B cell (primary cell): ENCODE data around the gene LZIC. TPM values are rescaled to one million over a fixed set of nuclear protein-coding genes. Genes with fewer than 3 reads are reported as not detected.

ENCODE experiments used
- ATAC-seq: fragments of 200-7000 bp; cut with Tn5 transposase; one replicate; pipeline ENCODE4 v1.10.0; 2021; ENCODE audit warnings: low read depth, mild to moderate bottlenecking, moderate number of reproducible peaks, moderate library complexity
- CTCF ChIA-PET: fragments of 350-600 bp; sonication (Branson Sonifier 250); formaldehyde crosslinking; loops from one replicate; lab custom pipeline; 2021; ENCODE audit warnings: antibody characterized with exemption, inconsistent platforms; lab: Charles Lee
- POLR2A ChIA-PET: fragments of 350-600 bp; sonication (Branson Sonifier 250); formaldehyde crosslinking; loops from one replicate; lab custom pipeline; 2021; ENCODE audit warnings: antibody characterized with exemption; lab: Charles Lee
- DNase-seq: peaks from one replicate; pipeline ENCODE4 v3.0.0; 2013
- H2AFZ ChIP-seq: 2 replicates; pipeline ENCODE4 v1.6.1; 2012; ENCODE audit warnings: mild to moderate bottlenecking, low read depth, low read length; ENCODE audit not compliant: insufficient read depth, poor library complexity, severe bottlenecking
- H3K27ac ChIP-seq, 2 donors: 1 replicate in 1 of 2; 2 replicates in 1 of 2; pipeline ENCODE4 v1.5.1; 2012 to 2013; ENCODE audit warnings: low read length in 2 of 2, mild to moderate bottlenecking in 2 of 2, moderate library complexity in 1 of 2
- H3K27me3 ChIP-seq, 4 experiments: fragments of 200-600 bp in 1 of 4; sonication (generic) in 1 of 4; replicated peaks in 1 of 4; 1 replicate in 2 of 4; 2 replicates in 2 of 4; pipeline versions ENCODE4 v1.6.1 to v1.7.0; 2013 to 2016; ENCODE audit warnings: low read length in 3 of 4, mild to moderate bottlenecking in 2 of 4, mixed read lengths in 1 of 4, moderate library complexity in 1 of 4; ENCODE audit not compliant: insufficient read depth in 4 of 4, control insufficient read depth in 3 of 4; ENCODE audit errors: control extremely low read depth in 1 of 4
- H3K36me3 ChIP-seq, 2 experiments: replicated peaks in 1 of 2; 1 replicate in 1 of 2; 2 replicates in 1 of 2; pipeline versions ENCODE4 v1.6.1 to v1.7.1; 2013; ENCODE audit warnings: low read length in 1 of 2; ENCODE audit not compliant: insufficient read depth in 2 of 2, control insufficient read depth in 1 of 2; ENCODE audit errors: control extremely low read depth in 1 of 2, extremely low read depth in 1 of 2
- H3K4me1 ChIP-seq, 2 donors: fragments of 200-600 bp in 1 of 2; sonication (generic) in 1 of 2; 1 replicate in 1 of 2; 2 replicates in 1 of 2; pipeline versions ENCODE4 v1.5.1 to v1.6.1; 2013 to 2017; ENCODE audit warnings: low read length in 2 of 2; ENCODE audit not compliant: control insufficient read depth in 2 of 2, insufficient read depth in 2 of 2
- H3K4me2 ChIP-seq: replicated peaks from 2 replicates; pipeline ENCODE3; 2012; ENCODE audit warnings: mild to moderate bottlenecking, low read depth, low read length; ENCODE audit not compliant: poor library complexity, severe bottlenecking
- H3K4me3 ChIP-seq, 5 experiments: fragments of 200-600 bp in 1 of 5; sonication (generic) in 1 of 5; 1 replicate in 3 of 5; 2 replicates in 2 of 5; pipeline versions ENCODE4 v1.5.1 to v1.7.0; 2011 to 2016; ENCODE audit warnings: low read length in 4 of 5, mild to moderate bottlenecking in 4 of 5, low read depth in 2 of 5, control low read depth in 1 of 5, moderate library complexity in 1 of 5; ENCODE audit not compliant: insufficient read depth in 1 of 5; ENCODE audit errors: control extremely low read depth in 1 of 5, extremely low read depth in 1 of 5
- H3K79me2 ChIP-seq: fragments of 200-600 bp; sonication (generic); one replicate; pipeline ENCODE4 v1.6.0; 2016; ENCODE audit warnings: low read length; ENCODE audit not compliant: control insufficient read depth, insufficient read depth
- H3K9ac ChIP-seq: fragments of 200-600 bp; sonication (generic); 2 replicates; pipeline ENCODE4 v1.6.1; 2017; ENCODE audit warnings: mild to moderate bottlenecking, low read length, moderate library complexity
- H3K9me3 ChIP-seq, 3 donors: one replicate each; pipeline versions ENCODE4 v1.6.1 to v1.7.1; 2013; ENCODE audit warnings: low read length in 2 of 3; ENCODE audit not compliant: control insufficient read depth in 2 of 3, insufficient read depth in 1 of 3; ENCODE audit errors: control extremely low read depth in 1 of 3
- H4K20me1 ChIP-seq: 2 replicates; pipeline ENCODE4 v1.6.0; 2012; ENCODE audit warnings: mild to moderate bottlenecking, low read length; ENCODE audit not compliant: insufficient read depth, control insufficient read depth, poor library complexity, severe bottlenecking
- H3K27ac Mint-ChIP-seq: one replicate; pipeline ENCODE4 v1.8.0; 2021; ENCODE audit warnings: mixed read lengths
- H3K27me3 Mint-ChIP-seq: one replicate; pipeline ENCODE4 v1.8.0; 2021; ENCODE audit warnings: mixed read lengths
- H3K4me1 Mint-ChIP-seq: one replicate; pipeline ENCODE4 v1.8.0; 2021; ENCODE audit warnings: mixed read lengths
- H3K4me3 Mint-ChIP-seq: one replicate; pipeline ENCODE4 v1.8.0; 2021; ENCODE audit warnings: mixed read lengths
- H3K9me3 Mint-ChIP-seq: one replicate; pipeline ENCODE4 v1.8.0; 2022; ENCODE audit warnings: mixed read lengths; ENCODE audit not compliant: insufficient read depth
- EZH2 ChIP-seq: IDR thresholded peaks from 2 replicates; pipeline ENCODE4 v1.6.1; 2012; ENCODE audit warnings: borderline replicate concordance, low read depth, mild to moderate bottlenecking, moderate library complexity, low read length; ENCODE audit not compliant: insufficient read depth, poor library complexity, severe bottlenecking
- WGBS: methylation state at CpG from one replicate; pipeline ENCODE4 v1.1.5; 2013; ENCODE audit warnings: missing lambda C conversion rate; ENCODE audit not compliant: insufficient coverage; 5-methylcytosine and 5-hydroxymethylcytosine counted together
- intact Hi-C: fragments of 100-400 bp; cut with micrococcal nuclease; formaldehyde crosslinking; loops from one replicate; pipeline ENCODE4 v1.10.0; 2022
- polyA plus RNA-seq: library from polyadenylated mRNA; depleted of rRNA; stranded (reverse); fragments of >200 nt; gene quantifications from 2 replicates; pipeline ENCODE4 v1.2.3, GENCODE V29; 2012
- total RNA-seq, 2 donors: library from RNA; stranded (reverse); fragments of 120-200 nt in 1 of 2; gene quantifications; 1 replicate in 1 of 2; 2 replicates in 1 of 2; pipeline versions ENCODE4 v1.2.3 to v1.2.4, GENCODE V29; 2013 to 2022
- TF ChIP-seq, protein P1 (sequence below): fragments of 200-600 bp; IDR thresholded peaks from one replicate; pipeline ENCODE4 v1.8.0; 2022; ENCODE audit warnings: antibody characterized with exemption, mild to moderate bottlenecking

LZIC gene
- total and polyA plus RNA-seq, 2 donors (not counting 1 experiment from before 2014, with no cell fraction given), result 6.2 to 26.0 TPM

DNA sequence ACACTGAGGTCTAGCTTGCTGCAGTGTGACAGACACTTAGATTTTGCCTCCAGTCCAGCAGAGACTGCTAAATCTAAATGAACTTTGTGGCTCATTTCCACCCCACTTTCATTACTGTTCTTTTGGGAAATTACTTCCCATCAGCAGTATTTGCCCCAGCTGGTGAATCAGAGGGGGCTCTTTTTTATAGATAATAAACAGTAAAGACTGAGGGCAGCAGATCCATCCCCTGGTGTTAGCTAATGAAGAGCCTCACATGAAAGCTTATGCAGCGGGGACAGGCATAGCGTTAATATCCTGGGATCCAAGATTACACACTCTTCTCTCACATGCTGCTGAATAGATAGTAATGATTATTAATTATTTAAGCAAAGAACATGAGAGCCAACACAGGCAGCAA is 26.7 kb downstream of the LZIC start:
- H3K4me2 ChIP-seq, result no peak overlapping the region
- H4K20me1 ChIP-seq, result no peaks in the 10 kb centered on the region
- no peaks in the 10 kb centered on the region for H3K9me3 ChIP-seq
- no peak for ATAC-seq
- WGBS, result no CpG with 5 or more reads among the region's 2 CpGs
- no peak overlapping the region for H3K9ac ChIP-seq
- H3K27me3 ChIP-seq, result no peaks in the 10 kb centered on the region
- peaks cover 9% of the 10 kb centered on the region for H3K4me1 Mint-ChIP-seq
- no peaks in the 10 kb centered on the region for H3K9me3 Mint-ChIP-seq
- intact Hi-C loops, result no loop called here
- TF ChIP-seq, protein P1, sequence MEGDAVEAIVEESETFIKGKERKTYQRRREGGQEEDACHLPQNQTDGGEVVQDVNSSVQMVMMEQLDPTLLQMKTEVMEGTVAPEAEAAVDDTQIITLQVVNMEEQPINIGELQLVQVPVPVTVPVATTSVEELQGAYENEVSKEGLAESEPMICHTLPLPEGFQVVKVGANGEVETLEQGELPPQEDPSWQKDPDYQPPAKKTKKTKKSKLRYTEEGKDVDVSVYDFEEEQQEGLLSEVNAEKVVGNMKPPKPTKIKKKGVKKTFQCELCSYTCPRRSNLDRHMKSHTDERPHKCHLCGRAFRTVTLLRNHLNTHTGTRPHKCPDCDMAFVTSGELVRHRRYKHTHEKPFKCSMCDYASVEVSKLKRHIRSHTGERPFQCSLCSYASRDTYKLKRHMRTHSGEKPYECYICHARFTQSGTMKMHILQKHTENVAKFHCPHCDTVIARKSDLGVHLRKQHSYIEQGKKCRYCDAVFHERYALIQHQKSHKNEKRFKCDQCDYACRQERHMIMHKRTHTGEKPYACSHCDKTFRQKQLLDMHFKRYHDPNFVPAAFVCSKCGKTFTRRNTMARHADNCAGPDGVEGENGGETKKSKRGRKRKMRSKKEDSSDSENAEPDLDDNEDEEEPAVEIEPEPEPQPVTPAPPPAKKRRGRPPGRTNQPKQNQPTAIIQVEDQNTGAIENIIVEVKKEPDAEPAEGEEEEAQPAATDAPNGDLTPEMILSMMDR, result no peak
- TF ChIP-seq EZH2, result no peak
- H3K4me1 ChIP-seq, result peaks cover 0 to 2% of the 10 kb centered on the region in 2 donors
- ChIA-PET CTCF (interaction anchor here (0.7 kb wide), 1 partner anchor 13 kb away, joined by 4 read pairs; no protein-coding TSS in a partner anchor), POLR2A (no interaction called here)
- H3K79me2 ChIP-seq, result no peaks in the 10 kb centered on the region
- H3K27me3 Mint-ChIP-seq, result no peaks in the 10 kb centered on the region
- H3K27ac Mint-ChIP-seq, result no peak overlapping the region
- no peak overlapping the region for H2AFZ ChIP-seq
- H3K27ac ChIP-seq, result no peak overlapping the region
- no peaks in the 10 kb centered on the region for H3K36me3 ChIP-seq
- no peak overlapping the region for H3K4me3 Mint-ChIP-seq
- H3K4me3 ChIP-seq, result no peak overlapping the region
- no peak for DNase-seq

DNA sequence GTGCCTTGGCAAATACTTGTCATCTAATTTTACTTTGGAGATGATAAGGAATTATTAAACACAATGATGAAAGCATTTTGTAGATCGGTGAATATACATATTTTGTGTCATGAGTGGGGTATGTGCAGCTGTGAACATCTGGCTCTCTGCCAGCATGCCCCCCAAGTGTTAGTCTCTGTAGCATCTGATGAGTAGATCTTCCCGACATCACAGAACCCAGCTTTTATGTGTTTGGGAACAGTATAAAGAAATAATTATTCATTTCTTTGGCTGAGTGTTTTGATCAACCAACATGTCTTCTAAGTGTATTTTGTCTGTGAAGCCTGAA is 28.6 kb downstream of the LZIC start:
- POLR2A ChIA-PET, result no interaction called here
- Mint-ChIP-seq H3K4me1 (peaks cover 20% of the 10 kb centered on the region), H3K27ac (no peak overlapping the region), H3K4me3 (no peak overlapping the region), H3K27me3 (no peaks in the 10 kb centered on the region), H3K9me3 (no peaks in the 10 kb centered on the region)
- H3K9me3 ChIP-seq, result no peaks in the 10 kb centered on the region
- peaks cover 2% of the 10 kb centered on the region for H3K79me2 ChIP-seq
- DNase-seq (no peak), ATAC-seq (no peak)
- CTCF ChIA-PET, result interaction anchor here (2.1 kb wide), 1 partner anchor 40 kb away, joined by 5 read pairs; no protein-coding TSS in a partner anchor
- no peak overlapping the region for H3K4me3 ChIP-seq
- no peaks in the 10 kb centered on the region for H3K27me3 ChIP-seq
- H2AFZ ChIP-seq, result no peak overlapping the region
- TF ChIP-seq, protein P1, result no peak
- TF ChIP-seq EZH2, result no peak
- H3K4me2 ChIP-seq, result no peak overlapping the region
- 100% methylated on average over 1 of the region's 2 CpGs for WGBS
- peaks cover 4 to 8% of the 10 kb centered on the region in 2 donors for H3K4me1 ChIP-seq
- H3K36me3 ChIP-seq, result no peaks in the 10 kb centered on the region
- no peaks in the 10 kb centered on the region for H4K20me1 ChIP-seq
- no peak overlapping the region for H3K9ac ChIP-seq
- no peak overlapping the region for H3K27ac ChIP-seq
- intact Hi-C loops, result loop anchor here (5.0 kb wide), 2 partner anchors 487 to 778 kb away; no protein-coding TSS in a partner anchor
